ENCODE results near the gene PRKG1. TPM values are rescaled to one million over a fixed set of nuclear protein-coding genes. Genes with fewer than 3 reads are reported as not detected.

Gene PRKG1
- total RNA-seq, 1 experiment from 2014 or later: 10.4 TPM

DNA sequence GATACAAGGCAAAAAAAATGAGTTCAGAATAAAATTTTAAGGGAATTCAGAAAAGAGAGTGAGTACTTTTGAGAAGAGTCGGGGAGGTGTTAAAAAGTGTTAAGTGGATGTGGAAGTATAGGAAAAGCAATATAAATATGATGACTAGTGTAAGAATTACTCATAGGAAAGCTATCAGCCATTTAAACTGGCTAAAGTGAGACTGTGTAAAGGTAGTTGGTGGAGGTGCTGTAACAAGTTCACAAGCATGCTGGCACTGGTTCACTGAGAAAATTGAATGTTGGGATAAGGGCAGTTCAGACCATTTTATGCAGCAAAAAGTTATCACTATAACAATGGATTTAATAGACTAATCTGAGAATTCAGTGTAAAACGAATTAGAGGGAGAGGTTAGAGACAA lies 1060.8 kb downstream of the PRKG1 start:
- Histone ChIP-seq H3K27me3 (ENCODE audit: insufficient read depth, low read length) (no peaks in the 10 kb centered on the region), H2BK120ac (ENCODE audit: low read depth, low read length, poor library complexity, severe bottlenecking) (no peak overlapping the region), H3K9ac (ENCODE audit: extremely low read depth, insufficient read length, low read length) (no peak overlapping the region), H4K5ac (ENCODE audit: insufficient read length, low read depth, low read length) (no peak overlapping the region), H4K20me1 (ENCODE audit: control insufficient read depth, insufficient read depth, insufficient read length) (no peaks in the 10 kb centered on the region), H3K23ac (ENCODE audit: insufficient read length, low read depth, low read length) (no peak overlapping the region), H3T11ph (ENCODE audit: low read length) (no peak overlapping the region), H3K23me2 (ENCODE audit: insufficient read length, low read depth, low read length, poor library complexity, severe bottlenecking) (no peaks in the 10 kb centered on the region), H2AK5ac (ENCODE audit: insufficient read length, low read length) (no peak overlapping the region), H2BK20ac (ENCODE audit: low read depth, low read length, poor library complexity, severe bottlenecking) (no peak overlapping the region), H3K9me3 (ENCODE audit: control insufficient read depth, low read depth, low read length) (no peaks in the 10 kb centered on the region), H2BK15ac (ENCODE audit: low read depth, low read length) (no peak overlapping the region), H4K8ac (replicated peaks; ENCODE audit: insufficient read length, low read depth, low read length) (no peak overlapping the region), H2BK5ac (ENCODE audit: insufficient read length, low read length) (no peak overlapping the region), H3K79me1 (ENCODE audit: insufficient read depth, low read depth, low read length, poor library complexity, severe bottlenecking) (no peaks in the 10 kb centered on the region), H3K4me1 (ENCODE audit: insufficient read depth, low read length) (no peaks in the 10 kb centered on the region; the same call in 1 of the 2 replicates), H4K91ac (ENCODE audit: insufficient read length, low read depth, low read length) (no peak overlapping the region), H3K14ac (ENCODE audit: insufficient read depth, low read length) (no peak overlapping the region), H3K79me2 (ENCODE audit: insufficient read depth, low read length) (no peaks in the 10 kb centered on the region), H3K18ac (ENCODE audit: insufficient read length, low read depth, low read length) (no peak overlapping the region), H3K56ac (ENCODE audit: insufficient read length, low read depth, low read length) (no peak overlapping the region), H2BK12ac (ENCODE audit: insufficient read length, low read depth, low read length) (no peak overlapping the region), H3K27ac (ENCODE audit: insufficient read length, low read depth, low read length) (no peak overlapping the region), H3K4ac (ENCODE audit: low read depth, low read length) (no peak overlapping the region), H2AFZ (ENCODE audit: low read length) (no peak overlapping the region), H3K4me2 (ENCODE audit: insufficient read depth, insufficient read length, low read length) (no peak overlapping the region)
- DNase-seq: no peak
- Mint-ChIP-seq H3K27ac (no peak overlapping the region), H3K4me3 (no peak overlapping the region), H3K27me3 (ENCODE audit: low read depth) (no peaks in the 10 kb centered on the region), H3K36me3 (ENCODE audit: insufficient read depth in 1 of 3, low read depth in 3 of 3) (no peaks in the 10 kb centered on the region), H3K4me1 (no peaks in the 10 kb centered on the region), H3K9me3 (no peaks in the 10 kb centered on the region)
- 100% methylated on average over 1 of the region's 2 CpGs for WGBS (ENCODE audit: extremely low coverage, insufficient read length, low lambda C conversion rate)
- TF ChIP-seq, protein P1, sequence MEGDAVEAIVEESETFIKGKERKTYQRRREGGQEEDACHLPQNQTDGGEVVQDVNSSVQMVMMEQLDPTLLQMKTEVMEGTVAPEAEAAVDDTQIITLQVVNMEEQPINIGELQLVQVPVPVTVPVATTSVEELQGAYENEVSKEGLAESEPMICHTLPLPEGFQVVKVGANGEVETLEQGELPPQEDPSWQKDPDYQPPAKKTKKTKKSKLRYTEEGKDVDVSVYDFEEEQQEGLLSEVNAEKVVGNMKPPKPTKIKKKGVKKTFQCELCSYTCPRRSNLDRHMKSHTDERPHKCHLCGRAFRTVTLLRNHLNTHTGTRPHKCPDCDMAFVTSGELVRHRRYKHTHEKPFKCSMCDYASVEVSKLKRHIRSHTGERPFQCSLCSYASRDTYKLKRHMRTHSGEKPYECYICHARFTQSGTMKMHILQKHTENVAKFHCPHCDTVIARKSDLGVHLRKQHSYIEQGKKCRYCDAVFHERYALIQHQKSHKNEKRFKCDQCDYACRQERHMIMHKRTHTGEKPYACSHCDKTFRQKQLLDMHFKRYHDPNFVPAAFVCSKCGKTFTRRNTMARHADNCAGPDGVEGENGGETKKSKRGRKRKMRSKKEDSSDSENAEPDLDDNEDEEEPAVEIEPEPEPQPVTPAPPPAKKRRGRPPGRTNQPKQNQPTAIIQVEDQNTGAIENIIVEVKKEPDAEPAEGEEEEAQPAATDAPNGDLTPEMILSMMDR (conservative IDR thresholded peaks at IDR 0.05): no peak

All from H9 (cell line).